A673 (cell line): Measurements from ENCODE around the gene SLC1A1.

ENCODE experiments used
- CTCF ChIP-seq: fragments of 300-800, 200-600 bp; sonication (generic); conservative IDR thresholded peaks from 2 replicates; pipeline ENCODE4 v1.5.1; 2017; ENCODE audit warnings: low read depth, mild to moderate bottlenecking, antibody characterized with exemption, low read length, moderate library complexity, mixed read lengths
- EZH2 ChIP-seq: fragments of 200-600 bp; sonication (generic); IDR thresholded peaks from 2 replicates; pipeline ENCODE4 v1.6.1; 2017; ENCODE audit warnings: borderline replicate concordance, low read depth, mild to moderate bottlenecking, mixed read lengths, antibody characterized with exemption, low read length; ENCODE audit not compliant: poor library complexity, severe bottlenecking

DNA sequence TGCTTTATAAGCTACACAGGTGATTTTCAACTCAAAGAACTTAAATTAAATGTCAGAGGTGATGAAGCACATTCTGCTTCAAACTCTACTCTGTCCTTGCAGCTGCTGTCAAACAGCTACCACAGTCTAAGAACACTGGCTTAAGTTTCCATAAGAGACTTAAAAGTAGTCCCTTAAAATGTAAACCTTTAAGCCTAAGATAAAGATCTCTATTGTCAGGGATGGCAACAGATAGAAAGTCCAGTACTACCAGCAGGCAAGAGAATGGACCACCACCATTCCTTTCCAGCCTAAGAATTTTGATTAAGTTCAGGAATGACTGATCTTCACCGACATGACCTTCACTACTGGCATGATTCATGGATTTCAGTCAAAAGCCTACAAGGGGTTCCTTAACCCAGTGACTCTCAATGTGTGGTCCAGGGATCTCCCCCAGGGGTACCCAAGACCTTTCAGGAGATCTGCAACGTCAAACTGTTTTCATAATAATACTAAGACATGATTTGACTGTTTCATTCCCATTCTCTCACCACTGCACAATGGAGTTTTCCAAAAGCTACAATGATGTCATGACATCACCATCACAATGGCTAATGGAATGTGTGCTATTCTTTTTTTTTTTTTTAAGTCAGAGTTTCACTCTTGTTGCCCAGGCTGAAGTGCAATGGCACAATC is 130.8 kb downstream of the SLC1A1 start:
- TF ChIP-seq CTCF (no peak), EZH2 (no peak)
